ENCODE results near the gene PNMA6E. TPM values are rescaled to one million over a fixed set of nuclear protein-coding genes. Genes with fewer than 3 reads are reported as not detected.
"Not testable (repeated sequence)": the region's sequence is repeated elsewhere in the genome, so short reads cannot be mapped to it uniquely, and the experiment has no call there.

The PNMA6E gene
- total RNA-seq, 1 donor from 2014 or later: not detected

DNA sequence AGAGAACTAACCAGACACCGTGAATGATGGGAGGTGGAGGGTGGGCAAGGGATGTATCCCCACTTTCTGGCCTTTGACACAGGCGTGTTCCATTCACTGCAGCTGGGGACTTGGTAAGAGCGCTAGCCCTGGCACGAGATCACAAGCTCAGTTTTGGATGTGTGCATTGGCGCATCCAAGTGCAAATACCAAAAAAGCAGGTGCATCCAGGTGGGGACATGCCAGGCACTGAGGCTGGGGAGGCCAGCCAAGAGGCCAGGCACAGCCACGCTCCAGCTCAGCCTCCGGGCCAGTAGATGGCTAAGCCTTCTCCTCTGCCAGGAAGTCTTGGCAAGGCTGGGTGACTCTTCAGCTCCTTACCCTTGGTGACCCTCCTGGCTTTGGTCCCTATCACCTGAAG lies 5.8 kb upstream of the PNMA6E start:
- Mint-ChIP-seq H3K9me3 (ENCODE audit: unreplicated experiment) (peaks cover 3% of the 10 kb centered on the region), H3K27ac (ENCODE audit: unreplicated experiment) (no peak overlapping the region), H3K4me3 (ENCODE audit: unreplicated experiment) (no peak overlapping the region), H3K4me1 (ENCODE audit: low read depth, unreplicated experiment) (no peaks in the 10 kb centered on the region), H3K27me3 (ENCODE audit: low read depth, unreplicated experiment) (peaks cover 35% of the 10 kb centered on the region), H3K36me3 (ENCODE audit: low read depth, unreplicated experiment) (no peaks in the 10 kb centered on the region)
- no peak overlapping the region for H3K4me3 ChIP-seq (ENCODE audit: insufficient read depth, low read depth, low read length)
- H4K20me1 ChIP-seq (ENCODE audit: insufficient read depth, low read length): no peaks in the 10 kb centered on the region
- peaks cover 4% of the 10 kb centered on the region for H3K27me3 ChIP-seq (ENCODE audit: insufficient read depth, low read length)
- no peak overlapping the region for H3K9ac ChIP-seq (ENCODE audit: low read length)
- FAIRE-seq: no peak
- no peak overlapping the region for H3K4me2 ChIP-seq (ENCODE audit: low read length)
- no peaks in the 10 kb centered on the region for H3K36me3 ChIP-seq (ENCODE audit: insufficient read depth, low read length)
- no peak overlapping the region for H2AFZ ChIP-seq (ENCODE audit: low read depth, low read length)
- TF ChIP-seq CTCF (IDR thresholded peaks at IDR 0.05; ENCODE audit: insufficient read depth, low read depth, low read length) (no peak), EZH2 (IDR thresholded peaks at IDR 0.05; ENCODE audit: insufficient read depth, low read length) (no peak)
- no peaks in the 10 kb centered on the region for H3K9me3 ChIP-seq (ENCODE audit: insufficient read depth, low read depth, low read length)
- DNase-seq (ENCODE audit: low read depth): no peak
- H3K4me1 ChIP-seq (ENCODE audit: insufficient read depth, low read length): no peaks in the 10 kb centered on the region
- no peak overlapping the region for H3K27ac ChIP-seq (ENCODE audit: low read depth, low read length)
- no peaks in the 10 kb centered on the region for H3K79me2 ChIP-seq (ENCODE audit: insufficient read depth, low read length)

DNA sequence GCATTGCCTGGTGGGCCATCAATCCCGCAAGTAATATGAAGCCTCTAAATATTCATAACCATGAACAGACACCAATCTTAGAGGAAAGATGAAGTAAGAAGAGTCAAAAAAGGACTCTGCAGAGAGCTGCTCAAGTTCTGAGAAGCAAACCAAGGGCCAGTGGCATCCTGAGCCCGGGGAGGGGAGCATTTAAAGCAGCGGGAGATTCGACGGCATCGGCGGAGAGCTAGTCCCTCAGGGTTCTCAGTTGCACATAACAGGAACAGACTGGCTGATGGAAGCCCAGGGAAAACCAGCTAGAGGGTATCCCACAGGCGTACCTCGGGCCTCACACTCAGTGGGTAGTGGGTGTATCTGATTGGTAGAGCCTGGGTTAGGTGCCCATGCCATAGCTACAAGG lies 4.9 kb upstream of the PNMA6E start:
- Histone ChIP-seq H3K27ac (ENCODE audit: low read depth, low read length) (no peak overlapping the region), H3K27me3 (ENCODE audit: insufficient read depth, low read length) (peaks cover 4% of the 10 kb centered on the region), H3K4me2 (ENCODE audit: low read length) (no peak overlapping the region), H2AFZ (ENCODE audit: low read depth, low read length) (no peak overlapping the region), H3K9me3 (ENCODE audit: insufficient read depth, low read depth, low read length) (no peaks in the 10 kb centered on the region), H3K79me2 (ENCODE audit: insufficient read depth, low read length) (no peaks in the 10 kb centered on the region), H3K4me3 (ENCODE audit: insufficient read depth, low read depth, low read length) (no peak overlapping the region), H3K9ac (ENCODE audit: low read length) (no peak overlapping the region), H3K36me3 (ENCODE audit: insufficient read depth, low read length) (no peaks in the 10 kb centered on the region), H4K20me1 (ENCODE audit: insufficient read depth, low read length) (no peaks in the 10 kb centered on the region), H3K4me1 (ENCODE audit: insufficient read depth, low read length) (no peaks in the 10 kb centered on the region)
- no peak for DNase-seq (ENCODE audit: low read depth)
- no peak for FAIRE-seq
- H3K4me3 Mint-ChIP-seq (ENCODE audit: unreplicated experiment): no peak overlapping the region
- H3K27ac Mint-ChIP-seq (ENCODE audit: unreplicated experiment): no peak overlapping the region
- H3K36me3 Mint-ChIP-seq (ENCODE audit: low read depth, unreplicated experiment): no peaks in the 10 kb centered on the region
- H3K27me3 Mint-ChIP-seq (ENCODE audit: low read depth, unreplicated experiment): peaks cover 32% of the 10 kb centered on the region
- TF ChIP-seq EZH2 (IDR thresholded peaks at IDR 0.05; ENCODE audit: insufficient read depth, low read length): no peak
- TF ChIP-seq CTCF (IDR thresholded peaks at IDR 0.05; ENCODE audit: insufficient read depth, low read depth, low read length): no peak
- H3K4me1 Mint-ChIP-seq (ENCODE audit: low read depth, unreplicated experiment): no peaks in the 10 kb centered on the region
- peaks cover 6% of the 10 kb centered on the region for H3K9me3 Mint-ChIP-seq (ENCODE audit: unreplicated experiment)

DNA sequence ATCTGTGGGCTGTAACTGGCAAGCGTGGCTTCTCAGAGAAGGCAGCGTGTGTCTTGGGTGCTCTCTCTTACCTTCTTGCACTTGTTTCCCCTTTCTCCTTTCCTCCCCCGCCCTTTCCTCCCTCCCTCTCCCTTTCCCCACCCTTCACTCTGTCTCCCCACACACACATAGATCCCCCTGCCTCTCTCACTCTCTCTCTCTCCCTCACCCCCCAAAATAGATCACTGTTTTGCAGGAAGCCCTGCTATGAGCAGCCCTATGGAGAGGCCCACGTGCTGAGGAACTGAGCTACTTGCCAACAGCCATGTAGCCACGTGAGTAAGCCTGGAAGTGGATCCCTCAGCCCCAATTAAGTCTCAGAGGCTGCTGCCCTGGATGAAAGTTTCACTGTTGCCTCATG lies 4.3 kb upstream of the PNMA6E start:
- no peaks in the 10 kb centered on the region for H3K79me2 ChIP-seq (ENCODE audit: insufficient read depth, low read length)
- H3K9me3 ChIP-seq (ENCODE audit: insufficient read depth, low read depth, low read length): no peaks in the 10 kb centered on the region
- H3K4me1 ChIP-seq (ENCODE audit: insufficient read depth, low read length): no peaks in the 10 kb centered on the region
- no peaks in the 10 kb centered on the region for H3K36me3 ChIP-seq (ENCODE audit: insufficient read depth, low read length)
- H3K27ac ChIP-seq (ENCODE audit: low read depth, low read length): no peak overlapping the region
- H3K4me2 ChIP-seq (ENCODE audit: low read length): no peak overlapping the region
- Mint-ChIP-seq H3K36me3 (ENCODE audit: low read depth, unreplicated experiment) (no peaks in the 10 kb centered on the region), H3K4me1 (ENCODE audit: low read depth, unreplicated experiment) (no peaks in the 10 kb centered on the region), H3K4me3 (ENCODE audit: unreplicated experiment) (no peak overlapping the region), H3K27me3 (ENCODE audit: low read depth, unreplicated experiment) (peaks cover 28% of the 10 kb centered on the region), H3K9me3 (ENCODE audit: unreplicated experiment) (peaks cover 6% of the 10 kb centered on the region), H3K27ac (ENCODE audit: unreplicated experiment) (no peak overlapping the region)
- DNase-seq (ENCODE audit: low read depth) (no peak), FAIRE-seq (no peak)
- no peak overlapping the region for H2AFZ ChIP-seq (ENCODE audit: low read depth, low read length)
- no peak overlapping the region for H3K9ac ChIP-seq (ENCODE audit: low read length)
- H3K27me3 ChIP-seq (ENCODE audit: insufficient read depth, low read length): peaks cover 4% of the 10 kb centered on the region
- no peak overlapping the region for H3K4me3 ChIP-seq (ENCODE audit: insufficient read depth, low read depth, low read length)
- TF ChIP-seq EZH2 (IDR thresholded peaks at IDR 0.05; ENCODE audit: insufficient read depth, low read length): no peak
- TF ChIP-seq CTCF (IDR thresholded peaks at IDR 0.05; ENCODE audit: insufficient read depth, low read depth, low read length): no peak
- H4K20me1 ChIP-seq (ENCODE audit: insufficient read depth, low read length): no peaks in the 10 kb centered on the region

DNA sequence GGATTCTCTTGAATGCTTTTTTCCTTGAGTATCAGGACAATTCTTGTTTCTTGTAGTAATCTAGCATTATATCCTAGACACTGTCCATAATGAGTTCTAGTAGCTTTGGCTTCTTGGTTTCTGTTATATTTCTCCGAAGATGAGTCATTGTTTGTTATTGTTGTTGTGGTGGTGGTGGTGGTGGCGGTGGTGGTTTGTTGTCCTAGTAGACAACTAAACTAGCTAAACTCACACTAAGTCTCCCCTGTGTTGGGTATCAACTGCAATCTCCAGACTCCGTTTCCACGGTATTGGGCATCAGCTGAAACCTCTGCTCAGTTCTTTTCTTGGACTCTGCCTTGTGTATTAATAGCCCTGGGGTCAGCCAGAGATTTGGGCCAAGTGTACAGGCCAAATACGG lies 3.2 kb upstream of the PNMA6E start:
- not testable (repeated sequence) for H3K9ac ChIP-seq (ENCODE audit: low read length); H3K9me3 Mint-ChIP-seq (ENCODE audit: unreplicated experiment); H2AFZ ChIP-seq (ENCODE audit: low read depth, low read length); H3K79me2 ChIP-seq (ENCODE audit: insufficient read depth, low read length); H3K27ac Mint-ChIP-seq (ENCODE audit: unreplicated experiment); H3K4me1 Mint-ChIP-seq (ENCODE audit: low read depth, unreplicated experiment); H3K4me2 ChIP-seq (ENCODE audit: low read length); H3K9me3 ChIP-seq (ENCODE audit: insufficient read depth, low read depth, low read length); H4K20me1 ChIP-seq (ENCODE audit: insufficient read depth, low read length); H3K4me3 Mint-ChIP-seq (ENCODE audit: unreplicated experiment); DNase-seq (ENCODE audit: low read depth); H3K27ac ChIP-seq (ENCODE audit: low read depth, low read length); H3K4me3 ChIP-seq (ENCODE audit: insufficient read depth, low read depth, low read length); FAIRE-seq; H3K27me3 ChIP-seq (ENCODE audit: insufficient read depth, low read length); H3K4me1 ChIP-seq (ENCODE audit: insufficient read depth, low read length); H3K36me3 Mint-ChIP-seq (ENCODE audit: low read depth, unreplicated experiment); H3K36me3 ChIP-seq (ENCODE audit: insufficient read depth, low read length)
- H3K27me3 Mint-ChIP-seq (ENCODE audit: low read depth, unreplicated experiment): peaks cover 28% of the 10 kb centered on the region

All from astrocyte (in vitro differentiated cells and primary cell).